Fibroblast of lung (primary cell): Measurements from ENCODE around the gene NXPH1. TPM values are rescaled to one million over a fixed set of nuclear protein-coding genes. Genes with fewer than 3 reads are reported as not detected.

Experiments
- DNase-seq, 2 donors: peaks; one replicate each; pipeline versions ENCODE4 v3.0.0 to v3.0.0-alpha.2; 2010; ENCODE audit warnings: low read depth in 2 of 2
- H2AFZ ChIP-seq: 2 replicates; pipeline ENCODE4 v1.5.1; 2012; ENCODE audit warnings: low read length, control low read depth, inconsistent platforms
- H3K27ac ChIP-seq: 2 replicates; pipeline ENCODE4 v1.5.1; 2011; ENCODE audit warnings: low read length, control low read depth; ENCODE audit not compliant: insufficient read depth
- H3K27me3 ChIP-seq: 2 replicates; pipeline ENCODE4 v1.5.1; 2011; ENCODE audit warnings: mild to moderate bottlenecking, low read length; ENCODE audit not compliant: control insufficient read depth, insufficient read depth
- H3K36me3 ChIP-seq: 2 replicates; pipeline ENCODE4 v1.5.1; 2011; ENCODE audit warnings: low read length; ENCODE audit not compliant: control insufficient read depth, insufficient read depth
- H3K4me1 ChIP-seq: 2 replicates; pipeline ENCODE4 v1.5.1; 2011; ENCODE audit warnings: low read length; ENCODE audit not compliant: control insufficient read depth, insufficient read depth; ENCODE audit errors: extremely low read depth
- H3K4me2 ChIP-seq: 2 replicates; pipeline ENCODE4 v1.5.1; 2011; ENCODE audit warnings: low read length, control low read depth; ENCODE audit not compliant: insufficient read depth; ENCODE audit errors: extremely low read depth
- H3K4me3 ChIP-seq, 4 experiments: fragments of 200-600 bp in 1 of 4; sonication (generic) in 1 of 4; replicated peaks in 1 of 4; 2 replicates each; pipeline ENCODE4 v1.5.1; 2011 to 2016; ENCODE audit warnings: low read length in 4 of 4, low read depth in 3 of 4, mild to moderate bottlenecking in 3 of 4, control low read depth in 2 of 4, inconsistent platforms in 1 of 4, mixed read lengths in 1 of 4; ENCODE audit not compliant: insufficient read depth in 1 of 4; ENCODE audit errors: control extremely low read depth in 1 of 4
- H3K79me2 ChIP-seq: 2 replicates; pipeline ENCODE4 v1.5.1; 2012; ENCODE audit warnings: mild to moderate bottlenecking, low read length, inconsistent platforms; ENCODE audit not compliant: control insufficient read depth, insufficient read depth
- H3K9ac ChIP-seq: 2 replicates; pipeline ENCODE4 v1.5.1; 2011; ENCODE audit warnings: mild to moderate bottlenecking, low read length, control low read depth; ENCODE audit not compliant: insufficient read depth
- H3K9me3 ChIP-seq: 2 replicates; pipeline ENCODE4 v1.5.1; 2012; ENCODE audit warnings: low read depth, low read length; ENCODE audit not compliant: control insufficient read depth, insufficient read depth
- H4K20me1 ChIP-seq: 2 replicates; pipeline ENCODE4 v1.5.1; 2011; ENCODE audit warnings: low read length; ENCODE audit not compliant: control insufficient read depth, insufficient read depth; ENCODE audit errors: extremely low read depth
- CTCF ChIP-seq, 2 donors: IDR thresholded peaks in 1 of 2; conservative IDR thresholded peaks in 1 of 2; 1 replicate in 1 of 2; 2 replicates in 1 of 2; pipeline ENCODE4 v1.5.1; 2011 to 2012; ENCODE audit warnings: low read length in 2 of 2, control low read depth in 1 of 2, inconsistent platforms in 1 of 2, low read depth in 1 of 2, mild to moderate bottlenecking in 1 of 2
- EZH2 ChIP-seq: IDR thresholded peaks from 2 replicates; pipeline ENCODE4 v1.5.1; 2012; ENCODE audit warnings: low read length, control low read depth, mild to moderate bottlenecking; ENCODE audit errors: missing control alignments
- polyA plus RNA-seq, 2 donors: library from polyadenylated mRNA; depleted of rRNA in 1 of 2; stranded (reverse) in 1 of 2; unstranded in 1 of 2; fragments of >200 nt; gene quantifications; 2 replicates each; pipeline ENCODE4 v1.2.1, GENCODE V29; 2011 to 2012; ENCODE audit warnings: missing spikeins in 1 of 2
- total RNA-seq: library from RNA; depleted of rRNA; stranded (reverse); fragments of >200 nt; gene quantifications from 2 replicates; pipeline ENCODE4 v1.2.1, GENCODE V29; 2014

NXPH1 gene
- total and polyA plus RNA-seq, 2 donors (not counting 1 experiment from before 2014, with no cell fraction given) = not detected

GRCh38 chr7:8491106-8491505, 57.7 kb downstream of the NXPH1 start:
- H3K4me2 ChIP-seq = no peak overlapping the region
- H3K36me3 ChIP-seq = no peaks in the 10 kb centered on the region
- no peaks in the 10 kb centered on the region for H4K20me1 ChIP-seq
- H3K4me1 ChIP-seq = no peaks in the 10 kb centered on the region
- H3K9me3 ChIP-seq = no peaks in the 10 kb centered on the region
- no peak overlapping the region for H3K27ac ChIP-seq
- no peak for DNase-seq
- H3K79me2 ChIP-seq = no peaks in the 10 kb centered on the region
- TF ChIP-seq CTCF (conservative IDR thresholded peaks at IDR 0.05 in 1 of 2, IDR thresholded peaks at IDR 0.05 in 1 of 2; ENCODE audit: low read depth in 1 of 2, low read length in 2 of 2) (no peak), EZH2 (no peak)
- H3K9ac ChIP-seq = no peak overlapping the region
- no peak overlapping the region for H3K4me3 ChIP-seq
- H3K27me3 ChIP-seq = no peaks in the 10 kb centered on the region
- no peak overlapping the region for H2AFZ ChIP-seq

- Histone ChIP-seq H3K4me1 (no peaks in the 10 kb centered on the region), H3K4me3 (no peak overlapping the region), H3K9ac (no peak overlapping the region), H3K27me3 (no peaks in the 10 kb centered on the region), H4K20me1 (no peaks in the 10 kb centered on the region), H3K27ac (no peak overlapping the region), H3K79me2 (no peaks in the 10 kb centered on the region), H3K4me2 (no peak overlapping the region), H2AFZ (no peak overlapping the region), H3K36me3 (no peaks in the 10 kb centered on the region), H3K9me3 (no peaks in the 10 kb centered on the region)
- TF ChIP-seq EZH2 = no peak
- no peak for TF ChIP-seq CTCF (conservative IDR thresholded peaks at IDR 0.05 in 1 of 2, IDR thresholded peaks at IDR 0.05 in 1 of 2; ENCODE audit: low read depth in 1 of 2, low read length in 2 of 2)
- no peak for DNase-seq
These were observed 58.4 kb downstream of the NXPH1 start for GRCh38 chr7:8491544-8492489.

- H3K27ac ChIP-seq = no peak overlapping the region
- no peaks in the 10 kb centered on the region for H3K36me3 ChIP-seq
- no peak for DNase-seq
- H3K79me2 ChIP-seq = no peaks in the 10 kb centered on the region
- TF ChIP-seq EZH2 (no peak), CTCF (conservative IDR thresholded peaks at IDR 0.05 in 1 of 2, IDR thresholded peaks at IDR 0.05 in 1 of 2; ENCODE audit: low read depth in 1 of 2, low read length in 2 of 2) (no peak)
- no peak overlapping the region for H3K9ac ChIP-seq
- no peak overlapping the region for H3K4me3 ChIP-seq
- no peaks in the 10 kb centered on the region for H3K4me1 ChIP-seq
- H4K20me1 ChIP-seq = no peaks in the 10 kb centered on the region
- H3K27me3 ChIP-seq = no peaks in the 10 kb centered on the region
- H3K4me2 ChIP-seq = no peak overlapping the region
- H2AFZ ChIP-seq = no peak overlapping the region
- no peaks in the 10 kb centered on the region for H3K9me3 ChIP-seq
These were observed 65.7 kb downstream of the NXPH1 start for GRCh38 chr7:8499128-8499527.
